Activated CD4-positive, alpha-beta T cell treated with anti-CD3 and anti-CD28 coated beads for 1 hour (primary cell): Measurements from ENCODE around the gene RIBC2.
"Not testable (repeated sequence)": the region's sequence is repeated elsewhere in the genome, so short reads cannot be mapped to it uniquely, and the experiment has no call there.

Experiments used
- DNase-seq: peaks from one replicate; pipeline ENCODE4 v3.0.0-alpha.2; 2020

RIBC2 gene

DNA sequence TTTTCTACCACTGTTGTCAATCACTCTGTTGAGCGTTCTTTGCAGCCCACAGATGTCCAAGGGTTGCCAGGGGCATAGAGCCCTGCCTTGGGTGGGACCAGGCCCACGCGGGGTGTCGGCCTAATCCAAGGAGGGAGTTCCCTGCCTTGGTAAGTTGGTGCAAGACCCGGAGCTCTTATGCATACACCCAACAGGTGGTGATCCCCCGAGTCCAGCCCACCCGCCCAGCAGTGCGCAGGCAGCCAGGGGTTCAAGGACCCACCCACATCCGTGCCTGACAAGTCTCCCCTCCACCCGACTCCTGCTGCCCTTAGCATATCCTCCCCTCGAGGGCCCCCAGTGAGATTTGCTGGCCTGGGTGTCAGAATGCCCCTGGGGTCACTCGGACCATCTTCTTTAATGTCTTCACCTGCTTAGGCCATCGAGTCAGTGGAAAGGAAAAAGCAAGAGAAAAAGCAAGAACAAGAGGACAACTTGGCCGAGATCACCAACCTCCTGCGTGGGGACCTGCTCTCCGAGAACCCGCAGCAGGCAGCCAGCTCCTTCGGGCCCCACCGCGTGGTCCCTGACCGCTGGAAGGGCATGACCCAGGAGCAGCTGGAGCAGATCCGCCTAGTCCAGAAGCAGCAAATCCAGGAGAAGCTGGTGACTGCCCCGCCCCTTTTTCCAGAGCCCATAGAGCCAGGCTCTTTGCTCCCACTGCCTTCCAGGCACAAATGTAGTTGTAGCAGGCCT, 12.2 kb downstream of the RIBC2 start:
- no peak for DNase-seq

DNA sequence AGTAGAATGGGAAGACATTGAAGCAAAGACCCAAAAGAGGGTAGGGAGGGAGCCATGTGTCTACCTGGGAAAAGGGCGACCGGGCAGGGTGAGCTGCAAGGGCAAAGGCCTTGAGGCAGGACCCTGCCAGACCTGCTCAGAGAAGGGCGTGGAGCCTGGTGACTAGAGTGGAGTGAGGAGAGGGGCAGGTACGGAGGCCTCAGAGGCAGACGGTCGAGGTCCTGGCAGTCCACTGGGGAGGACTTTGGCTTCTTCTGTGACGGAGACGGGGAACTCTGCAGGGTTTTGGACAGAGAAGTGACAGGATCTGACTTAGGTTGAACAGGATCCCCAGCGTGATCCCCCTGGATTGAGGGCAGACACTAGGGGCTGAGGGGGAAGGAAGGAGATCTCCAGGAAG, 12.9 kb downstream of the RIBC2 start:
- DNase-seq = no peak

DNA sequence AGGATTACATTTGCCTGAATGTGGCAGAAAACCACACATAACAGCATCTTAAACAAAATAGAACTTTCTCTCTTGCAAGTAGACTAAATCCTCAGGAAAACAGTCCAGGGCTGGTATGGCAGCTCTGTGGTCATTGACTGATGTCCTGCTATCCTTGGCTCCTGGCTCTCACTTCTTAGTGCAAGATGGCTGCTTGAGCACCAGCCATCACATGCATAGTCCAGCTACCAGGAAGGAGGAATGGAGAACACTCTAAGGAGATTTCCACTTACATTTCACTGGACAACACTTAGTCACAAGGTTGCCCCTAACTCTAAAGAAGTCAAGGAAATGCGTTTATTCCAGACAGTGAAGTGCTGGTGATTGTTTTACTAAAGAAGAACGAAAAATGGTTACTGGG, 13.6 kb downstream of the RIBC2 start:
- no peak for DNase-seq

DNA sequence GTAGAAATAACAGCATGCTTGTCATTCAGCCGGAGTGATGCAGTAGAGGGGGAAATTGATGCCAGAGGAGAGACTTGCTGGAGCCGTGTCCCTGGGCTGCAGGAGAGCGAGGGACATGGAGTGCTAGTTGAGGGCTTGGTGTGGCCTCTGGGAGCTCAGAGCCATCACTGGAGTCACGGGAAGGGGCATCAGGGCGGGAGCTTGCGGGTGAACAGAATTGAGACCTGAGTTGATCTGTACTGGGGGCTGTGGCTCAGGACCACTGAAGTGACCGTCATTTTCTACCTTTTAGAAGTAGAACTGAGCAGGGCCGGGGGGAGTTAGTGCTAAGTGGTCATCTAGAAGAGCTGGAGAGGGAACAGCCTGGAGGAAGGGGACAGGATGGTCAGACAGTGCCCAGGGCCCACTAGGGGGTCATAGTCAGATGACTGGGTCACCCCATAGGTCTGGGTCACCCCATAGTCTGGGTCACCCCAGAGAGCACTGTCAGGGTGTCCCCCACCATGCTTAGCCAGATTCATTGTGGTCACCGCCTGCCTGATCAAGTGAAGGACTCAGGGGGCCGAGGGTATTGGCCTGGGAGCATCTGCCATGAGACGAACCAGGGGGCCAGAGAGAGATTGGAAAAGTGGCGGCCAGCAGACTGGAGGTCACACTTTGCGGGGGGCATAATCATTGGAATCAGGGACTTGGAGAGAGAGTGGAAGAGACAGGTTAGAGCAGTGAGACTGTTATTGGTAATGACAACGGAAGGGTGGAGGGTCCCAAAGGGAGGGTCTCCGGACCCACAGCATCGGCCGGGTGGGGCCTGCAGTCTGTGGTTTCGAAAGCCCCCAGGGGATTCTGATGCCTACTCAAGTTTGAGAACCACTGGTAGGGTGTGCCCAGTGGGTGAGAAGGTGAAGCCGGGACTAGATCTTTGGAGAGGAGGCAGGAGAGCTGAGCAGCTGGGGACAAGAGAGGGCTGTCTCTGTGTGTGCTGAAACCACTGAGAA, 15.2 kb downstream of the RIBC2 start:
- no peak for DNase-seq

DNA sequence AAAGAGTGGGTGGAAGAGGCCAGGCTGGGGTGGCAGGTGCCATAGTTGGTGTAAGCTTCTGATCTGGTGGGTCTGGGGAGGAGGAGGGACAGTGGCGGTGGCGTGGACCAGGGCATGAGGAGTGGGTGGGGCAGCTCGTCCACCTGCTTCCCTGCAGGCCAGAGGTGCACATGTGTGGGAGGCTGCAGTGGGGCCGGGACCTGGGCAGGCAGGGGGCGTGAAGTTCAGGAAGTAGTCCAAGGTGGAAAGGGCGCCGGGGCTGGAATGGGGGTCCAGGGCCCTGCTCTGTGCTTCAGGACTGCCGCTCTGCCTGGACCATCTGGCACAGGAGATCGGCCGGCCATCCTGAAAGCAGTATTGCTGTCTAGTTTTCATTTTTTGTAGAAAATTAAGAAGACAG, 15.9 kb downstream of the RIBC2 start:
- DNase-seq = no peak

DNA sequence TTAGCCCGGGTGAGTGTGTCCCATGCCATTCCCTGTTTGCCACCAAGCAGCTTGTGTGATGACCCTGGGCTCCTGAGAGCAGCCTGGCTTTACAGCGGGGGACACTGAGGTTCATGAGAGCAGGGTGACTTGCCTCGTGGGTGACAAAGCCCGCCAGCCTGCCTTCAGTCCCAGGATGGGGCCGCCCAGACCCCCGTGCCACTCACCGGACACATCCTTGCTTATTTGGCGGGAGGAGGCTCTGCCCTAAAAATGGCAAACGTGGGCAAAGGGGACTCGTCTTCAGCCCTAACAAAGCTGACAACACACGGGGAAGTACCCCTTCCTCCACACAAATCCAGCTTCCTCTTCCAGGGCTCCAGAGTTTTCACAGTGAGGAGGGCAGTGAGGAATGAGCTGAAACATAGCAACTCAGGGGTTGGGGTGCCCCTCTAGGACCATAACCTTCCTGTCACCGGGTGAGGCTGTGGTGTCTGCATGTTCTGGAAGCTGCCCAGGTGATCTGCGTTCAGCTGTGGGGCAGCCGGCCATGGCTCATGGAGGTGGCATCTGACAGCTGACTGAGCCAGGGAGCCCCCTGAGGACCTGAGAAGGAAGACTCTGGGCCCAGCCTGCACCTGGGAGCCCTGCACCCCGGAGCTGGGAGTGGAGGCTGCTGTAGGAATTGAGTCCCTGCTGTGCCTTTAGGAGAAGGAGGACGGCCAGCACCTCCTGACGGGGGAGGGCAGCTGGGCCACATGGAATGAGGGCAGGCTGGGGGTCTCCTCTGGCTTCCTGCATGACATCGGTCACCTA, 16.7 kb downstream of the RIBC2 start:
- no peak for DNase-seq

DNA sequence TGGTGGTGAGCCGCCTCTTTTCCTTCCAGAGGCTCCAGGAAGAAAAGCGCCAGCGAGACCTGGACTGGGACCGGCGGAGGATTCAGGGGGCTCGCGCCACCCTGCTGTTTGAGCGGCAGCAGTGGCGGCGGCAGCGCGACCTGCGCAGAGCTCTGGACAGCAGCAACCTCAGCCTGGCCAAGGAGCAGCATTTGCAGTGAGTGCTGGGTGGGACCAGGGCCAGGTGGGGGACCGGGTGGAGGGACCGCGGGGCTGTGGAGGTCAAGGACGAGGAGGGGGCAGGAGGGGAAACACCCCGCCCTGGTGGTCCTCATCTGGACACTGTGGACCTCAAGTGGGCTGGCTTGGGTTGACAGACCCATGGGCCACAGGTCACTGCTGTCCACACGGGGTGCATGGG, 17.4 kb downstream of the RIBC2 start:
- DNase-seq = no peak

DNA sequence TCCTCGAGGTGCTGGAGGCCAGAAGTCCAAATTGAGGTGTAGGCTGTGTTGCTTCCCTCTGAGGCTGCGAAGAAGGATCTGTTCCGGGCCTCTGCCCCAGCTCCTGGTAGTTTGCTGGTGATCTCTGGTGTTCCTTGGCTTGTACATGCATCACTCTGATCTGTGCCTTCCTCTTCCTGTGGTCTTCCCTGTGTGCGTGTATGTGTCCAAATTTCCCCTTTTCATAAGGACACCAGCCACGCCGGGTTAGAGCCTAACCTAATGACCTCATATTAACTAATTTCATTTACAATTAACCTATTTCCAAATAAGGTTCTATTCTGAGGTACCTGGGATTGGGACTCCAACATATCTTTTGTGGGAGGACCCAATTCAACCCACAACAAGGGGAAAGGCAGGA, 21.5 kb downstream of the RIBC2 start:
- DNase-seq = no peak

DNA sequence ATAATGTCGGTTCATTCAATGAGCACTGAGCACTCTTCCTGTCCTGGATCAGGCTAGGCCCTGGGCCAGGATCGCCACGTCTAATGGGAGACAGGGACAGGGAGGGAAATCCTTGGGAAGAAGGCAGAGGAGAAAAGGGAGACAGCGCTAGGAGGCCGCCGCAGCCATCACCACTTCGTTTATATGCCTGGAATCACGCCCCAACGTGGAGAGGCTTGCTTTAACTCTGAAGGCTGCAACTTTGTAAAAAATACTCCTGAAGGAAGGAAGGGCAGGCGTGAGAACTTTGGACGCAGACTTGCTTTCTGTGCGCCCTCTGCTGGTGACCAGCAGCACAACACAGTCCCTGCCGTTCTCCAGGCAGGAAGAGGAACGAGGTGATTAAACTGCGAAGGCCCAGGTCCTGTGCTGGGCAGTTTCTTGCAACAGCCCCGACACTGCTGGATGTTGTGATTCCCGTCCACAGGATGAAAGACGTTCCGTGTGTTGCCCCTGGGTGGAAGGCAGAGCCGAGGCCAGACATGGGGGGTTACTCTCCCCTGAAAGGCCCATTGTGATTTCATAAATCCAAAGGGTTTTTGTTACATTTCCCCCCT, 22.1 kb downstream of the RIBC2 start:
- DNase-seq = peak; percentile 74

DNA sequence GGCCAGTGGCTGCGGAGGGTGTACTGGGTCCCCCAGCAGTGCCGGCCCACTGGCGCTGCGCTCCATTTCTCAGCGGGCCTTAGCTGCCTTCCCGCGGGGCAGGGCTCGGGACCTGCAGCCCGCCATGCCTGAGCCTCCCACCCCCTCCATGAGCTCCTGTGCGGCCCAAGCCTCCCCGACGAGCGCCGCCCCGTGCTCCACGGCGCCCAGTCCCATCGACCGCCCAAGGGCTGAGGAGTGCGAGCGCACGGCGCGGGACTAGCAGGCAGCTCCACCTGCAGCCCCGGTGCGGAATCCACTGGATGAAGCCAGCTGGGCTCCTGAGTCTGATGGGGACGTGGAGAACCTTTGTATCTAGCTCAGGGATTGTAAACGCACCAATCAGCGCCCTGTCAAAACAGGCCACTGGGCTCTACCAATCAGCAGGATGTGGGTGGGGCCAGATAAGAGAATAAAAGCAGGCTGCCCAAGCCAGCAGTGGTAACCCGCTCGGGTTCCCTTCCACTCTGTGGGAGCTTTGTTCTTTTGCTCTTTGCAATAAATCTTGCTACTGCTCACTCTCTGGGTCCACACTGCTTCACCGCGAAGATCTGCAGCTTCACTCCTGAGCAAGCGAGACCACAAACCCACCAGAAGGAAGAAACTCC, 23.5 kb downstream of the RIBC2 start:
- DNase-seq = not testable (repeated sequence)

DNA sequence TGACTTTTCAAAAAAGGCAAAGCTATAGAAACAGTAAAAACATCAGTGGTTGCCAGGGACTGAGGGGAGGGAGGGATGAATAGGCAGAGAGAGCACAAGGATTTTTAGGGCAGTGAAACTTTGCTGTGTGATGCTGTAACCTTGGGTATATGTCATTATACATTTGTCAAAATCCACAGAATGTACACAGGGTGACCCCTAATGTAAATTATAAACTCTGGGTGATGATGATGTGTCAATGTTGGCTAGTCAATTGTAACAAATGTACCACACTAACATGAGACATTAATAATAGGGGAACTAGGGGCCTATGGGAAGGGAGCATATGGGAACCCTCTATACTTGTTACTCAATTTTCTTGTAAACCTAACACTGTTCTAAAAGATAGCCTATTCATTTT, 24.8 kb downstream of the RIBC2 start:
- DNase-seq = no peak

DNA sequence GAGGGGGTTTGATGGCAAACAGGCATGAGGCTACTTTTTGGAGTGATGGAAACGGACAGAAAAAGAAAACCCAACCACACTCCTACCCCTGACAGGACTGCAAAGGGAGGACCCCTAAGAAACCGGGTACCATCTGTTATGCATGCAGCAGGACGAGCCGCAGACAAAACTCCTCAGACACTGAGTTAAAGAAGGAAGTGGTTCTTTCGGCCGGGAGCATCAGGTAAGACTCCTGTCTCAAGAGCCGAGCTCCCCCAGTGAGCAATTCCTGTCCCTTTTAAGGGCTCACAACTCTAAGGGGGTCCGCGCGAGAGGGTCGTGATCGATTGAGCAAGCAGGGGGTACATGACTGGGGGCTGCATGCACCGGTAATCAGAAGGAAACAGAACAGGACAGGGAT, 27.2 kb downstream of the RIBC2 start:
- DNase-seq = not testable (repeated sequence)

DNA sequence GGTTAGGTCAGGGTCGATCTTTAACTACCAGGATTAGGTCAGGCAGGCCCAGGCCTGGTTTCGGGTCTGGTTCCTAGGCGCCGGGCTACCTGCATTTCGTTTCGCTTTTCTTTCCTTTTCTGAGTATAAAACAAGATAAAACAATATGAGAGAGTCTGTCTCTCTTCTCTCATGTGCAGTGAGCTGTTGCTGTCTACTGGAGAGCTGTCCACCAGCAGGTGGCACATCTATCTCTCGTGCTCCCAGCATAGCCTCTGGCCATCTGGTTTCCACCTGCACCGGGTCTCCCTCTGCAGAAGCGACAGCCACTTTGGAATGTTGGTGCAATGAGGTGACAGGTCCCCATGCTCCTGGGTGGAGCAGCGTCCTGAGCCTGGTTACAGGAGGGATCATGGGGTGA, 27.6 kb downstream of the RIBC2 start:
- DNase-seq = no peak

DNA sequence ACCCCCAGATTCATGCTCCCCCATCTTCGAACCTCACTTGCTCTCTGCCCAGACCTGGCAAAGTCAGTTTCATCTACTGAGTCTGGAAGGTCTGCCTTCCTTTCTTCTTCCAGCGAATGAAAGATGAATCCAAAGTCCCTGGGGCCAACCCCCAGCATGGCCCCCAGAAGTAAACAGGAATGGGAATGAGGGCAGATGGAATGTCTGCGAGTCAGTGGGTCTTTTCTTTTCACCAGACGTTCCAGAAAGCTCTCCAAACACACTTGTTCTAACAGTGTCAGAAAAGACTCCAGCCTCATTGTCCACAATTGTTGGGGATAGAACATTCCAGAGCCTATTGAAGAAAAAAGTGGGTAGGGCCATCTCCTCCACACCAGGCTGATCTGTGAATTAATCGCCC, 28.6 kb downstream of the RIBC2 start:
- DNase-seq = no peak

DNA sequence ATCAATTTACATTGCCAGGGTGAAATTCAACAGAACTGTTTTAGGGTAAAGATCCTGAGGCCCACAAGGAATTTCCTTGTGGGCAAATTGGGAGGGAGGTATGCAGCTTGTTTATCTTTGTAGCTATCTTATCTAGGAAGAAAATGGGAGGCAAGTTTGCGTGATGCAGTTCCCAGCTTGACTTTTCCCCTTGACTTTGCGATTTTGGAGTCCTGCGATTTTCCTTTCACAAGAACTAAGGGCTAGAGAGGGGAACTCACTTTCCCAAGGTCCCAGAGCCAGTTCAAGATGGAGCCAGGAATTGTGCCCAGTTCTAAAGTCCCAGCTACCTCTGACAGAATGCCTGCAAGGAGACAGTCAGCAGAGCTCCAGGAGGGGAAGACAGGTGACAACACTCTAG, 30.7 kb downstream of the RIBC2 start:
- DNase-seq = no peak

DNA sequence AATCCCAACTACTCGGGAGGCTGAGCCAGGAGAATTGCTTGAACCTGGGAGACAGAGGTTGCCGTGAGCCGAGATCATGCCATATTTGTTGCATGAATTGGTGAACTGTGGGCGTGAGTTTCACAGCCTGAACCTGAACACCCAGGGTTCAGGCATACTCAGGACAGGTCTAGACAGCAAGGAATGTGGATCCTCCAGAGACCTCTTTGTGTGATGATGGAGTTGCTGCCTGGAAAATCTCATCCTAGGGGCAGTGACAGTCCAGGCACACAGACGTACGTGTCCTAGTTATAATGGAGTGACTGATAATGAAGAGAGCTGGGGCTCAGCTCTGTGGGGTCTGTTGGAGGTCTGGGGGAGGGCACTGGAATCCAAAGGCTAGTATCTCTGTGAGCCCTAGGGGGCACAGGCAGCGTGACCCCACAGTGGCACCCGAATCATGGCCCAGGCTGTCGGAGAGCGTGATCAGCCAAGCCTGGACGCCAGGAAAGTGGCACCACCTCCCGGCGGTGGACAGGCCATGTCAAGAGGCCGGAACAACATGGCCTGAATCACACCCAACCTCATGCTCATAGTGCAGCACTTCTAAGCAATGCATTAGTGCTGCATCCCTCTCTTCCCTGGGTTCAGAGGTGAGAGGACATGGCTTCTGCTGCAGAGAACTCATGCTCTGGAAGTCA, 31.7 kb downstream of the RIBC2 start:
- DNase-seq = no peak

DNA sequence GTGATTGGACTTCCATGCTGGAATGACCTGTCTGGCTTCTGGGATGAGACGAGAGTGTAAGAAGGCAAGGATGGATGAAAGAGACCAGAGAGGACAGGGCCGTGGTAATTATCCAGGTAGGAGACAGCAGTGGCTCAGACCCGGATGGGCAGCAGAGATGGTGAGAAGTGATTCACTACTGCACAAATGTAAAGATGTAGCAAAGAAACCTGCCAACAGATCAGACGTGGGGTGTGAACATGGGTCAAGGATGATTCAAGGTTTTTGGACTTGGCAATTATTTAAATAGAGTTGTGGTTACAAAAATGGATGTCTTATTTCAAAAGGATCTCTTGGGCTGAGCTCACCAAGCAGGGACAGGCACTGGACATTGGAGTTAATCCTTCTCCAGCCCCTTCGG, 32.7 kb downstream of the RIBC2 start:
- no peak for DNase-seq

DNA sequence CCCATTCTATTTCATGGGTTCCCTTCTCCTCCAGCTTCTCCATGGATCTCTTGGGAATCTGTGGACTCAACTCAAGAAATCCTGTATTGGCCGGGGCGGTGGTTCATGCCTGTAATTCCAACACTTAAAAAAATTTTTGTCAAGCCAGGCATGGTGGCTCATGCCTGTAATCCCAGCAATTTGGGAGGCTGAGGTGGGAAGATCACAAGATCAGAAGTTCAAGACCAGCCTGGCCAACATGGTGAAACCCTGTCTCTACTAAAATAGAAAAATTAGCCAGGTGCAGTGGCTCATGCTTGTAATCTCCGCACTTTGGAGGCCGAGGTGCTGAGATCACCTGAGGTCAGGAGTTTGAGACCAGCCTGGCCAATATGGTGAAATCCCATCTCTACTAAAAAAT, 34.1 kb downstream of the RIBC2 start:
- not testable (repeated sequence) for DNase-seq

DNA sequence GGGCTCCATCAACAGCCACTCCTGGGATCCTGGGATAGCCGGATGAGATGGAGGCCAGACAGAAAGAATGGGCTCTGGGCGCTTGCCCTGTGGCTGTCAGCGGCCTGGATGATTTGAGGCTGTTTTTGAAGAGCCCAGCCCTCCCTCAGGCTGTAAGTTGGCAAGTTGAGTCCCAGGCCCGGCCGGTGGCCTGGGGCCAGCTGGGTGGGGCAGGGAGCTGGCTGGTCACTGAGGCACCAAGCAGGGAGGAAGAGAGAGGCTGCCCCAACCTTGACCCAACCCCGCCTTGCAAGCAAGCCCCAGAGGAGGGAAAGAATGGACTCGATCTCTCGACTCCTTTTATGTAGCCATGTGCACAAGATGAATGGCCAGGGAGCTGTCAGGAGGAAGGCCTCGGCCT, 34.9 kb downstream of the RIBC2 start:
- no peak for DNase-seq

DNA sequence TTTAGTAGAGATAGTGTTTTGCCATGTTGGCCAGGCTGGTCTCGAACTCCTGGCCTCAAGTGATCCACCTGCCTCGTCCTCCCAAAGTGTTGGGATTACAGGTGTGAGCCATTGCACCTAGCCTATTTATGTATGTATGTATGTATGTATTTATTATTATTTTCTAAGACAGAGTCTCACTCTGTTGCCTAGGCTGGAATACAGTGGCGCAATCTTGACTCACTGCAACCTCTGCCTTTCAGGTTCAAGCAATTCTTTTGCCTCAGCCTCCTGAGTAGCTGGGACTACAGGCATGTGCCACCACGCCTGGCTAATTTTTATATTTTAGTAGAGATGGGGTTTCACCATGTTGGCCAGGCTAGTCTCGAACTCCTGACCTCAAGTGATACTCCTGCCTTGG, 35.9 kb downstream of the RIBC2 start:
- DNase-seq = not testable (repeated sequence)

DNA sequence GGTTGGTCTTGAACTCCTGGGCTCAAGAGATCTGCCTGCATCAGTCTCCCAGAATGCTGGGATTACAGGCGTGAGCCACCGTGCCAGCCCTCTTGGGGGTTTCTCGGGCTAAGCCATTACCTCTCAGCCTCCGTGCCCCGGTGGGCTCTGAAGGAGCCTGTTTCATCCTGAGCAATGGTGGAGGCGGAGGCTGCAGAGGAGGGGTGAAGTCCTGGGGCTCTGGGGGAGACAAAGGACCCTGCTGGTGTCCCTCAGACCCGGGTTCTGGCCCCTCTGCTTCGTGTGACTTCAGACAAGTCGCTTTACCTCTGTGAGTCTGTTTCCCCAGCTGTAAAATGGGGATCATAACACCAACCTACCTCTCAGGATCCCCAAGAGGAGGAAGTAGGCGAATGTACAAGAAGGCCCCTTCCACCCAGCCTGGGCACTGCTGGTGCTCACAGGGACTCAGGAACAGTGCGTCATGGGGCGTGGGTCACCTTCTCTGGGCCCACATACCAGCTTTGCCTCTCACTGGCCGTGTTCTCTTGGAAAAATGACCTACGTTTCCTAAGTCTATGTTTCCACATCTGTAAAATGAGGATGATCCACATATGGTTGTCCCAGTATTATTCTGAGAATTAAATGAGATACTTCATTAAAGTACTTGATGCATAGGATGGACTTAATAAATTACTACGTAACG, 36.8 kb downstream of the RIBC2 start:
- DNase-seq = no peak
